ENCODE measurements around the gene MAD1L1.

DNA sequence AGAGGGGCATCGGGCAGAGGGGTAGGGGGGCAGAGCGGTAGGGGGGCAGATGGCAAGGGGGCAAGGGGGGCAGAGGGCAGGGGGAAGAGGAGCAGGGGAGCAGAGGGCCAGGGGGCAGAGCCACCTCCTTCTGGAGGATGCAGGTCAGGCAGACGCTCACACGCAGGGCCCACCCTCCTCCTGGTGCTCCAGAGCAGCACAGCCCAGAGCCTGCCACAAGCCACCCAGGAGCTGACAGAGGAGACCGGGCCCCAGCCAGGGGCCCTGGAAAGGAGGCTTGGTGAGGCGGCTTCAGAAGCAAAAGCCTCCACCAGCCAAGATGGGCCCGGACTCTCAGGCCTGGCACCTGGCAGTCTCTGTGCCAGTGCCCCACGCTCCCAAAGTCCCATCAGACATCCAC is 13.1 kb downstream of the MAD1L1 start:
- TF ChIP-seq, protein P1, sequence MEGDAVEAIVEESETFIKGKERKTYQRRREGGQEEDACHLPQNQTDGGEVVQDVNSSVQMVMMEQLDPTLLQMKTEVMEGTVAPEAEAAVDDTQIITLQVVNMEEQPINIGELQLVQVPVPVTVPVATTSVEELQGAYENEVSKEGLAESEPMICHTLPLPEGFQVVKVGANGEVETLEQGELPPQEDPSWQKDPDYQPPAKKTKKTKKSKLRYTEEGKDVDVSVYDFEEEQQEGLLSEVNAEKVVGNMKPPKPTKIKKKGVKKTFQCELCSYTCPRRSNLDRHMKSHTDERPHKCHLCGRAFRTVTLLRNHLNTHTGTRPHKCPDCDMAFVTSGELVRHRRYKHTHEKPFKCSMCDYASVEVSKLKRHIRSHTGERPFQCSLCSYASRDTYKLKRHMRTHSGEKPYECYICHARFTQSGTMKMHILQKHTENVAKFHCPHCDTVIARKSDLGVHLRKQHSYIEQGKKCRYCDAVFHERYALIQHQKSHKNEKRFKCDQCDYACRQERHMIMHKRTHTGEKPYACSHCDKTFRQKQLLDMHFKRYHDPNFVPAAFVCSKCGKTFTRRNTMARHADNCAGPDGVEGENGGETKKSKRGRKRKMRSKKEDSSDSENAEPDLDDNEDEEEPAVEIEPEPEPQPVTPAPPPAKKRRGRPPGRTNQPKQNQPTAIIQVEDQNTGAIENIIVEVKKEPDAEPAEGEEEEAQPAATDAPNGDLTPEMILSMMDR (IDR thresholded peaks at IDR 0.05): no peak
- TF ChIP-seq POLR2A (IDR thresholded peaks at IDR 0.05): no peak
